Mesenchymal stem cell (in vitro differentiated cells and primary cell): Measurements from ENCODE around the gene PPIL1.

Experiments
- DNase-seq: peaks from one replicate; pipeline ENCODE4 v3.0.0-alpha.2; 2013
- H2AFZ ChIP-seq: one replicate; pipeline ENCODE4 v1.6.1; 2013; ENCODE audit warnings: low read depth, mild to moderate bottlenecking, control low read depth, inconsistent platforms, low read length, moderate library complexity
- H2AK5ac ChIP-seq: 2 replicates; pipeline ENCODE4 v1.6.1; 2013; ENCODE audit warnings: low read length, moderate library complexity, mild to moderate bottlenecking, inconsistent platforms; ENCODE audit not compliant: severe bottlenecking
- H2BK120ac ChIP-seq: one replicate; pipeline ENCODE4 v1.6.1; 2013; ENCODE audit warnings: low read depth, mild to moderate bottlenecking, inconsistent platforms, low read length, moderate library complexity
- H2BK12ac ChIP-seq, 2 experiments: one replicate each; pipeline ENCODE4 v1.6.1; 2013; ENCODE audit warnings: inconsistent platforms in 2 of 2, low read length in 2 of 2, mild to moderate bottlenecking in 2 of 2, moderate library complexity in 2 of 2, control low read depth in 1 of 2
- H2BK15ac ChIP-seq: one replicate; pipeline ENCODE4 v1.6.1; 2013; ENCODE audit warnings: mild to moderate bottlenecking, low read depth, inconsistent platforms; ENCODE audit not compliant: poor library complexity, severe bottlenecking
- H2BK5ac ChIP-seq: 2 replicates; pipeline ENCODE4 v1.6.1; 2013; ENCODE audit warnings: low read depth, mild to moderate bottlenecking, low read length, control low read depth, inconsistent platforms; ENCODE audit not compliant: poor library complexity, severe bottlenecking
- H3K14ac ChIP-seq, 2 experiments: one replicate each; pipeline ENCODE4 v1.6.1; 2013; ENCODE audit warnings: inconsistent platforms in 2 of 2, low read length in 2 of 2, control low read depth in 1 of 2, mild to moderate bottlenecking in 1 of 2, moderate library complexity in 1 of 2
- H3K18ac ChIP-seq, 2 experiments: one replicate each; pipeline ENCODE4 v1.6.1; 2013; ENCODE audit warnings: inconsistent platforms in 2 of 2, low read length in 2 of 2, control low read depth in 1 of 2, low read depth in 1 of 2, mild to moderate bottlenecking in 1 of 2
- H3K23ac ChIP-seq, 2 experiments: one replicate each; pipeline ENCODE4 v1.6.1; 2013; ENCODE audit warnings: inconsistent platforms in 2 of 2, low read length in 2 of 2, mild to moderate bottlenecking in 2 of 2, moderate library complexity in 2 of 2, control low read depth in 1 of 2
- H3K27ac ChIP-seq: 2 replicates; pipeline ENCODE4 v1.5.1; 2013; ENCODE audit warnings: mild to moderate bottlenecking, moderate library complexity, low read length, control low read depth, inconsistent platforms; ENCODE audit not compliant: poor library complexity, severe bottlenecking
- H3K27me3 ChIP-seq, 2 experiments: 2 replicates each; pipeline versions ENCODE4 v1.6.1 to v1.7.0; 2013; ENCODE audit warnings: low read length in 2 of 2, mild to moderate bottlenecking in 2 of 2, moderate library complexity in 2 of 2, control low read depth in 1 of 2, inconsistent platforms in 1 of 2; ENCODE audit not compliant: control insufficient read depth in 1 of 2, insufficient read depth in 1 of 2
- H3K36me3 ChIP-seq, 2 experiments: 2 replicates each; pipeline versions ENCODE4 v1.6.1 to v1.7.0; 2013; ENCODE audit warnings: low read length in 2 of 2, control low read depth in 1 of 2, inconsistent platforms in 1 of 2, low read depth in 1 of 2, mild to moderate bottlenecking in 1 of 2; ENCODE audit not compliant: insufficient read depth in 2 of 2, control insufficient read depth in 1 of 2
- H3K4ac ChIP-seq, 2 experiments: one replicate each; pipeline ENCODE4 v1.6.1; 2013; ENCODE audit warnings: inconsistent platforms in 2 of 2, low read length in 2 of 2, mild to moderate bottlenecking in 2 of 2, moderate library complexity in 2 of 2, control low read depth in 1 of 2, low read depth in 1 of 2
- H3K4me1 ChIP-seq: 2 replicates; pipeline ENCODE4 v1.6.1; 2013; ENCODE audit warnings: low read depth, low read length, control low read depth; ENCODE audit not compliant: control insufficient read depth, insufficient read depth
- H3K4me2 ChIP-seq: 2 replicates; pipeline ENCODE4 v1.6.1; 2013; ENCODE audit warnings: low read length, mild to moderate bottlenecking, inconsistent platforms; ENCODE audit not compliant: poor library complexity, severe bottlenecking
- H3K4me3 ChIP-seq, 2 experiments: 2 replicates each; pipeline versions ENCODE4 v1.5.1 to v1.7.0; 2013; ENCODE audit warnings: low read length in 2 of 2, mild to moderate bottlenecking in 2 of 2, control low read depth in 1 of 2, low read depth in 1 of 2; ENCODE audit not compliant: insufficient read depth in 1 of 2
- H3K79me1 ChIP-seq: replicated peaks from 2 replicates; pipeline ENCODE4 v1.6.1; 2013; ENCODE audit warnings: mild to moderate bottlenecking, control low read depth, low read length, inconsistent platforms; ENCODE audit not compliant: poor library complexity, severe bottlenecking
- H3K9ac ChIP-seq: 2 replicates; pipeline ENCODE4 v1.7.0; 2013; ENCODE audit warnings: mild to moderate bottlenecking, low read length, moderate library complexity
- H3K9me3 ChIP-seq: 2 replicates; pipeline ENCODE4 v1.7.0; 2013; ENCODE audit warnings: mild to moderate bottlenecking, low read length; ENCODE audit not compliant: control insufficient read depth
- H4K8ac ChIP-seq: one replicate; pipeline ENCODE4 v1.6.1; 2013; ENCODE audit warnings: inconsistent platforms, mild to moderate bottlenecking, low read length, moderate library complexity
- H4K91ac ChIP-seq: one replicate; pipeline ENCODE4 v1.6.1; 2013; ENCODE audit warnings: mild to moderate bottlenecking, low read length, inconsistent platforms
- WGBS: methylation state at CpG from one replicate; pipeline ENCODE4 v1.1.7; 2013; ENCODE audit warnings: mixed read lengths; 5-methylcytosine and 5-hydroxymethylcytosine counted together

The PPIL1 gene

DNA sequence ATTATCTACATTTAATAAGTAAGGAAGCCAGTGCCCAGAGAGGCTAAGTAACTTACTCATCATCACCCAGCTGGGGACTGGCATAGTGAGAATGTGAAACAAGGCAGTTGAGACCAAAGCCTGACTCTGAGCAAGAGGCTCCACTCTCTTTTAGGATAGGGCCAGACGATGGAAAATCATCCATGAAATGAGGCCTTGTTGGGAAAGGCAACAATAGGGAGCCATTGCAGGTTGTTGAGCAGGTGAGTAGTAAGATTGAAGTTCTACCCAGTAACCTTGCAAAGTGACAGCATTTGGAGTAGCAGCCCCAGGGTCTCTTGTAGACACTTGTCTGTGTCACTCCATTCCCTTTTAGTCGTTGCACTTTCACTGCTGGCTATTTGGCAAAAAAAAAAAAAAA lies 32.8 kb downstream of the PPIL1 start:
- H3K27me3 ChIP-seq, result peaks cover 47 to 69% of the 10 kb centered on the region in 2 experiments
- no peak overlapping the region for H2BK120ac ChIP-seq
- no peak overlapping the region for H3K4me2 ChIP-seq
- H3K4ac ChIP-seq, result no peak overlapping the region
- no peak overlapping the region for H3K14ac ChIP-seq
- peaks cover 20% of the 10 kb centered on the region for H3K4me1 ChIP-seq
- H3K23ac ChIP-seq, result no peak overlapping the region
- no peak for DNase-seq
- H2BK5ac ChIP-seq, result no peak overlapping the region
- no peak overlapping the region for H4K91ac ChIP-seq
- no peak overlapping the region for H2AK5ac ChIP-seq
- no peak overlapping the region for H2BK12ac ChIP-seq
- H3K36me3 ChIP-seq, result no peaks in the 10 kb centered on the region
- H3K9ac ChIP-seq, result no peak overlapping the region
- H3K79me1 ChIP-seq, result no peaks in the 10 kb centered on the region
- H2BK15ac ChIP-seq, result no peak overlapping the region
- 96% methylated on average over 1 of the region's 2 CpGs for WGBS
- H3K18ac ChIP-seq, result no peak overlapping the region
- no peak overlapping the region for H4K8ac ChIP-seq
- no peak overlapping the region for H2AFZ ChIP-seq
- H3K27ac ChIP-seq, result no peak overlapping the region
- H3K9me3 ChIP-seq, result no peaks in the 10 kb centered on the region
- H3K4me3 ChIP-seq, result no peak overlapping the region

DNA sequence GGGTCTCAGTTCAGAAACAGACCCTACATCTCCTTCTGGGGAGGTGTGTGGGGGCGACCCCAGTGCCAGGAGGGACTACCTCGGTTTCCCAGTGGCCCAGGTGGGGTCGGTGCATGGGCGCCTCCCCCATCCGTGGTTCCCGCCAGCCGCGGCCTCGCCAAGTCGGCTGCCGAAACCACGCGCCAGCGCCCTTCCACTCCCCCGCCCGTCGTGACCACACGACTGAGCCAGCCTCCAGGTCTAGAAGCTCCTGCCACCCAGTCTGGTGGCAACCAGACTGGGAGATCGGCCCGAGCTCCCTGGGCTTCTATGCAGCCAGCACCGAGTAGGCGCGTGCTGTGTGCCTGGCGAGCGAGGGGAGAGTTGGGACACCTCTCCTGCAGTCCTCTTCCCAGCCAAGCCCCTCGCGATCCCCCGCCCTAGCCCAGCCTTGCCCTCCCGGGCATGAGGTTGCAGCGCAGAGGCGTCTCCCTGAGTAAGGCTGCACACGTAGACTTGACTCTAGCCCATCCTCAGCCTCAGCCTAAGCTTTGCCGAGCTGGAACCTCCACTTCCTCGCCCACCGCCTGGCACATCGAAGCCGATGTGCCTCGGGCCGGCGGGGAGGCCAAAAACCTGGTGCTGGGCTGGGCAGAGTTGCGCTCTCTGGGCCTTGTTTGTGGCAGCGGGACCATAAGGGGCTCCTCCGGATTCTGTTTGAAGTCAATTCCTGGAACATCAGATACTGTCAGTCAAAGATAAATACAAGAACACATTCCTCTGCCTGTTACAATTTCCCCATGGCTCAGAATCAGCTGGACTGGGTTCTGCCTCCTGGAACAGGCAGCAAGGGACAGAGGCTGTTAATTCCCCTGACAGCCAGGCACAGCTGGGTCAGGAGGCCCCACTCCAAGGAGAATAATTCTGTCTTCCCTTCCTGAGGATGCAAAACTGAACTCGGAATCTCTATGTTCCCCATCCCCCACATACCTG lies 33.9 kb downstream of the PPIL1 start:
- H3K4ac ChIP-seq, result no peak overlapping the region
- no peak overlapping the region for H3K23ac ChIP-seq
- no peak overlapping the region for H3K27ac ChIP-seq
- no peaks in the 10 kb centered on the region for H3K79me1 ChIP-seq
- H3K9ac ChIP-seq, result no peak overlapping the region
- peaks cover 55 to 79% of the 10 kb centered on the region in 2 experiments for H3K27me3 ChIP-seq
- peak overlapping the region; percentile 86 for H3K4me2 ChIP-seq
- no peak overlapping the region for H2BK5ac ChIP-seq
- no peak overlapping the region for H2AFZ ChIP-seq
- peak overlapping the region in 1 of 2 experiments; percentile 16 for H3K18ac ChIP-seq
- H3K4me1 ChIP-seq, result peaks cover 20% of the 10 kb centered on the region
- no peaks in the 10 kb centered on the region for H3K36me3 ChIP-seq
- H3K14ac ChIP-seq, result no peak overlapping the region
- H2AK5ac ChIP-seq, result no peak overlapping the region
- H2BK15ac ChIP-seq, result no peak overlapping the region
- peak overlapping the region in 1 of 2 experiments; percentile 67 for H3K4me3 ChIP-seq
- no peaks in the 10 kb centered on the region for H3K9me3 ChIP-seq
- peak overlapping the region; percentile 34 for H4K91ac ChIP-seq
- H4K8ac ChIP-seq, result peak overlapping the region; percentile 27
- 8% methylated on average over 44 of the region's 44 CpGs for WGBS
- DNase-seq, result no peak
- no peak overlapping the region for H2BK12ac ChIP-seq
- H2BK120ac ChIP-seq, result no peak overlapping the region

DNA sequence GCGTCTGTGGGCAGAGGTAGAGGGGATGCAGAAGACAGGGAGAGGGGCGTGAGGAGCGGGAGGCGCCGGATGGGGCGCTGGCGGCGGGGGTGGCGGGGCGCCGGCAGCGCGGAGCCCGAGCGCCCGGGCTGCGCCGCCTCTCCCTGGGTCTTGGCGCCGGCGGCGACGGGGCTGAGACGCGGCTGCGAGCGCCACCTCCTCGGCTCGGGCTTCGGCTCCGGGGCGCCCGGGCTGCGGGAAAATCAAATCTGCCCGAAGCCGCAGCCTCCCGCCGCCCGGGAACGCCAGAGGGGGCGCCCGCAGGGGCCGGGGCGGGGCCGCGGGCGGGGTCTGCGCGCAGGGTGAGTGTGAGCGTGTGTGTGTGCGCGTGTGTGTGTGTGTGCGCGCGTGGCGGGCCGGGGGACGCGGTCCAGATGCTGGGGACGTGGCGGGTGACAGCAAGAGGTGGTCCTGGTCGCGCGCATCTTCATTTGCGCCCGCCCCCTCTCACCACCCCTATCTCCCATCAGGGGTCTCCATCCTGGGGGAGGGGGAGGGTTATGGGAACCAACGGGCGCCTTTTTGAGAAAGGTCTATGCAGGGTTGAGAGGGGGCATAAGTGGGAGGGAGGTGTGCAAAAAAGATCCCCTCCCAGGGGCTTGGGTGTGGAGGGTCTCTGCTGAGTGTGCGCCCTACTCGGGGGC lies 34.7 kb downstream of the PPIL1 start:
- no peak overlapping the region for H2AFZ ChIP-seq
- H2AK5ac ChIP-seq, result no peak overlapping the region
- H3K27me3 ChIP-seq, result peaks cover 48 to 79% of the 10 kb centered on the region in 2 experiments
- no peak overlapping the region for H2BK12ac ChIP-seq
- no peaks in the 10 kb centered on the region for H3K36me3 ChIP-seq
- H3K23ac ChIP-seq, result peak overlapping the region in 1 of 2 experiments; percentile 1
- no peak overlapping the region for H3K9ac ChIP-seq
- no peak overlapping the region for H2BK15ac ChIP-seq
- peak overlapping the region; percentile 49 to 67 for H3K4me3 ChIP-seq
- peak overlapping the region in 1 of 2 experiments; percentile 15 for H3K18ac ChIP-seq
- DNase-seq, result peak; percentile 40
- no peak overlapping the region for H4K91ac ChIP-seq
- peaks cover 20% of the 10 kb centered on the region for H3K4me1 ChIP-seq
- no peaks in the 10 kb centered on the region for H3K79me1 ChIP-seq
- H2BK5ac ChIP-seq, result no peak overlapping the region
- no peak overlapping the region for H3K4ac ChIP-seq
- H3K14ac ChIP-seq, result no peak overlapping the region
- WGBS, result 4% methylated on average over 35 of the region's 70 CpGs
- peak overlapping the region; percentile 27 for H4K8ac ChIP-seq
- peak overlapping the region; percentile 24 for H2BK120ac ChIP-seq
- no peaks in the 10 kb centered on the region for H3K9me3 ChIP-seq
- H3K4me2 ChIP-seq, result peak overlapping the region; percentile 86
- no peak overlapping the region for H3K27ac ChIP-seq
